ENCODE measurements around the gene A2M. TPM values are rescaled to one million over a fixed set of nuclear protein-coding genes. Genes with fewer than 3 reads are reported as not detected.

The A2M gene
- total and polyA plus RNA-seq, 2 donors (not counting 3 experiments of a cell fraction or from before 2014, with no cell fraction given): 11.5 to 16.9 TPM

DNA sequence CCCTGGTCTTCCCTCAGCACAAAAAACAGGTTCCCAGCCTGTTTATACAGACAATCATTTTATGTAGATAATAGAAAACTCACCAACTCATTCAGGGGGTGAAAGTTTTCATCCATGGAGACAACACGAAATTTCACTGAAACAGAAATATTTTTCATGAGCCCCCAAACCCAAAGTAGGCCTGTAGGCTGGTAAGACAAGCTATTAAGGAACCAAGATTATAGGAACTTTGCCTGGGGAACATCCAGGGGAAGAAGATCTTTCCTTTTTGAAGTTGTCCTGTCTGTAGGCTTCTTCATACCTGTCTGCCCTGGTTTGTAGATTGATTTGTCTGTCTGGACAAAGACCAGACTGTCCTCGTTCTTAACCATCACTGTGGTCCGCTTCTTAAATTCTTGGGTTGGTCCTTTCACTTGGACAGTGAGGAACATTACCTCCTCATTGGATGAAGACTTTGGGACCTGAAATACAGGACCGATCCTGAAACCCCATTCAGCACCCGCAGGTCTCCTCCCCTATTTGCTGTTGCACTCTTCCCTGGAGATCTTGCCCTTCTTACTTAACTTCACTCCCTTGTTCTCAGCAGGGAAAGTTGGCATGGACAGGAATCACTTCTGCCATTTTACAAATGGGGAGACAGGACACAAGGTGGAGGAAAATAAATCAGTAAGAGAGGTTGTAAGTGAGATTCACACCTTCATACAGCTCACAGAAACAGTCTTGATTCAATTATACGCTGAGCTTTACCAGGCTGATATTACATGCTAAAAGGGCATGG, 3.5 kb downstream of the A2M start:
- Histone ChIP-seq H3K27ac (ENCODE audit: insufficient read depth, low read depth, low read length) (no peak overlapping the region), H3K9me1 (replicated peaks; ENCODE audit: control insufficient read depth, extremely low read depth, insufficient read depth, low read length) (no peaks in the 10 kb centered on the region), H3K36me3 (ENCODE audit: control insufficient read depth in 2 of 2, extremely low read depth in 1 of 2, insufficient read depth in 2 of 2, low read length in 2 of 2) (no peaks in the 10 kb centered on the region), H3K79me2 (ENCODE audit: control insufficient read depth, insufficient read depth, low read length) (no peaks in the 10 kb centered on the region), H3K4me2 (ENCODE audit: insufficient read depth, low read length) (no peak overlapping the region), H3K9me3 (replicated peaks; ENCODE audit: control insufficient read depth, insufficient read depth, low read length) (no peaks in the 10 kb centered on the region), H3K4me1 (ENCODE audit: control insufficient read depth, extremely low read depth, insufficient read depth, low read length) (no peaks in the 10 kb centered on the region), H4K20me1 (replicated peaks; ENCODE audit: control insufficient read depth, extremely low read depth, insufficient read depth, low read length) (no peaks in the 10 kb centered on the region), H3K4me3 (replicated peaks in 1 of 3; ENCODE audit: insufficient read depth in 1 of 3, low read depth in 1 of 3, low read length in 3 of 3) (no peak overlapping the region), H2AFZ (ENCODE audit: low read depth, low read length) (no peak overlapping the region), H3K27me3 (ENCODE audit: control insufficient read depth in 2 of 2, insufficient read depth in 2 of 2, low read length in 2 of 2) (peaks cover 2 to 4% of the 10 kb centered on the region in 2 experiments), H3K9ac (replicated peaks; ENCODE audit: extremely low read depth, insufficient read depth, low read length) (no peak overlapping the region)
- BruUV-seq (replicated peaks): no TSS peak
- ChIA-PET CTCF (interaction anchor here (1.6 kb wide), 1 partner anchor 10 kb away, joined by 7 read pairs; no protein-coding TSS in a partner anchor), POLR2A (no interaction called here)
- FAIRE-seq: no peak
- intact Hi-C loops (cut with micrococcal nuclease) (no loop called here), dilution Hi-C loops (cut with MboI; ENCODE audit: extremely low pct_ligation_motif_present, low sequenced_read_pairs) (no loop called here)
- DNase-seq (ENCODE audit: low read depth, low spot score): no peak
- TF ChIP-seq EZH2 (IDR thresholded peaks at IDR 0.05; ENCODE audit: borderline replicate concordance, low read depth, low read length, severe bottlenecking) (no peak), CTCF (IDR thresholded peaks at IDR 0.05; ENCODE audit: extremely low read depth in 1 of 2, insufficient read depth in 1 of 2, low read depth in 1 of 2, low read length in 2 of 2) (no peak), GATA2 (IDR thresholded peaks at IDR 0.05; ENCODE audit: insufficient read depth, insufficient read length, low read depth, low read length) (no peak), POLR2A (IDR thresholded peaks at IDR 0.05; ENCODE audit: low read depth, low read length) (no peak), MYC (IDR thresholded peaks at IDR 0.05; ENCODE audit: low read depth, low read length) (no peak), FOS (IDR thresholded peaks at IDR 0.05; ENCODE audit: borderline replicate concordance, insufficient read depth, low read length) (no peak), MAX (IDR thresholded peaks at IDR 0.05; ENCODE audit: insufficient read depth, insufficient read length) (no peak), POLR2AphosphoS5 (IDR thresholded peaks at IDR 0.05; ENCODE audit: insufficient read depth, low read depth, low read length) (no peak), JUN (IDR thresholded peaks at IDR 0.05; ENCODE audit: borderline replicate concordance, insufficient read depth, insufficient read length, low read depth) (no peak)
